Neural crest cell (in vitro differentiated cells): ENCODE data around the gene GALR3. TPM values are rescaled to one million over a fixed set of nuclear protein-coding genes. Genes with fewer than 3 reads are reported as not detected.

Experiments
- DNase-seq: peaks from one replicate; pipeline ENCODE4 v3.0.0; 2021; ENCODE audit warnings: low read depth, mixed read lengths, low spot score
- H3K27ac Mint-ChIP-seq: one replicate; pipeline ENCODE4 v1.8.0; 2021; ENCODE audit warnings: mild to moderate bottlenecking, mixed read lengths; ENCODE audit not compliant: unreplicated experiment
- H3K27me3 Mint-ChIP-seq: 2 replicates; pipeline ENCODE4 v1.8.0; 2021; ENCODE audit warnings: low read depth, mild to moderate bottlenecking, mixed read lengths
- H3K36me3 Mint-ChIP-seq: 2 replicates; pipeline ENCODE4 v1.8.0; 2021; ENCODE audit warnings: low read depth, mild to moderate bottlenecking, mixed read lengths
- H3K4me1 Mint-ChIP-seq: 2 replicates; pipeline ENCODE4 v1.8.0; 2021; ENCODE audit warnings: mixed read lengths
- H3K4me3 Mint-ChIP-seq: one replicate; pipeline ENCODE4 v1.8.0; 2021; ENCODE audit warnings: mild to moderate bottlenecking, mixed read lengths
- H3K9me3 Mint-ChIP-seq: 2 replicates; pipeline ENCODE4 v1.8.0; 2021; ENCODE audit warnings: mixed read lengths
- total RNA-seq: library from RNA; stranded (reverse); gene quantifications from 2 replicates; pipeline ENCODE4 v1.2.1, GENCODE V29; 2021
- TF ChIP-seq, protein P1 (sequence below): fragments of 200-600 bp; sonication (generic); conservative IDR thresholded peaks from 2 replicates; pipeline ENCODE4 v1.5.0; 2021; ENCODE audit warnings: antibody characterized with exemption, mild to moderate bottlenecking

GALR3 gene
- total RNA-seq, 1 donor from 2014 or later: 0.49 TPM

DNA sequence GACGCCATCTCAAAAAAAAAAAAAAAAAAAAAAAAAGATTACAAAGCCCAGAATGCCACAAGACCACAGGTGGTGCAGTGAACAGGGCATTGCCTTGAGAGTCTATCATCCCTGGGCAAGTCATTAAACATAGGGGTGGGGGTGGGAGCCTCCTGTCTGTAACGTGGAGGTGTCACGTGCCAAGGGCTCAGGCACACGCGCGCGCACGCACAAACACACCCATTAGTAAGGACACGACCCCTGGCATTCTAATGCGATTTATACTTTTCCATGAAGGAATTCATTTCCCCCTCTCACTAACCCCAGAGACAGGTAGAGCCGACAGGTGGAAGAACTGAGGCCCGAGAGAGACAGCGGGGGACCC lies 21.3 kb upstream of the GALR3 start:
- TF ChIP-seq, protein P1, sequence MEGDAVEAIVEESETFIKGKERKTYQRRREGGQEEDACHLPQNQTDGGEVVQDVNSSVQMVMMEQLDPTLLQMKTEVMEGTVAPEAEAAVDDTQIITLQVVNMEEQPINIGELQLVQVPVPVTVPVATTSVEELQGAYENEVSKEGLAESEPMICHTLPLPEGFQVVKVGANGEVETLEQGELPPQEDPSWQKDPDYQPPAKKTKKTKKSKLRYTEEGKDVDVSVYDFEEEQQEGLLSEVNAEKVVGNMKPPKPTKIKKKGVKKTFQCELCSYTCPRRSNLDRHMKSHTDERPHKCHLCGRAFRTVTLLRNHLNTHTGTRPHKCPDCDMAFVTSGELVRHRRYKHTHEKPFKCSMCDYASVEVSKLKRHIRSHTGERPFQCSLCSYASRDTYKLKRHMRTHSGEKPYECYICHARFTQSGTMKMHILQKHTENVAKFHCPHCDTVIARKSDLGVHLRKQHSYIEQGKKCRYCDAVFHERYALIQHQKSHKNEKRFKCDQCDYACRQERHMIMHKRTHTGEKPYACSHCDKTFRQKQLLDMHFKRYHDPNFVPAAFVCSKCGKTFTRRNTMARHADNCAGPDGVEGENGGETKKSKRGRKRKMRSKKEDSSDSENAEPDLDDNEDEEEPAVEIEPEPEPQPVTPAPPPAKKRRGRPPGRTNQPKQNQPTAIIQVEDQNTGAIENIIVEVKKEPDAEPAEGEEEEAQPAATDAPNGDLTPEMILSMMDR: peak; percentile 27
- Mint-ChIP-seq H3K4me1 (peaks cover 39% of the 10 kb centered on the region), H3K27me3 (peaks cover 11% of the 10 kb centered on the region), H3K27ac (peak overlapping the region; percentile 32), H3K4me3 (peak overlapping the region; percentile 88), H3K9me3 (no peaks in the 10 kb centered on the region), H3K36me3 (no peaks in the 10 kb centered on the region)
- DNase-seq: no peak

DNA sequence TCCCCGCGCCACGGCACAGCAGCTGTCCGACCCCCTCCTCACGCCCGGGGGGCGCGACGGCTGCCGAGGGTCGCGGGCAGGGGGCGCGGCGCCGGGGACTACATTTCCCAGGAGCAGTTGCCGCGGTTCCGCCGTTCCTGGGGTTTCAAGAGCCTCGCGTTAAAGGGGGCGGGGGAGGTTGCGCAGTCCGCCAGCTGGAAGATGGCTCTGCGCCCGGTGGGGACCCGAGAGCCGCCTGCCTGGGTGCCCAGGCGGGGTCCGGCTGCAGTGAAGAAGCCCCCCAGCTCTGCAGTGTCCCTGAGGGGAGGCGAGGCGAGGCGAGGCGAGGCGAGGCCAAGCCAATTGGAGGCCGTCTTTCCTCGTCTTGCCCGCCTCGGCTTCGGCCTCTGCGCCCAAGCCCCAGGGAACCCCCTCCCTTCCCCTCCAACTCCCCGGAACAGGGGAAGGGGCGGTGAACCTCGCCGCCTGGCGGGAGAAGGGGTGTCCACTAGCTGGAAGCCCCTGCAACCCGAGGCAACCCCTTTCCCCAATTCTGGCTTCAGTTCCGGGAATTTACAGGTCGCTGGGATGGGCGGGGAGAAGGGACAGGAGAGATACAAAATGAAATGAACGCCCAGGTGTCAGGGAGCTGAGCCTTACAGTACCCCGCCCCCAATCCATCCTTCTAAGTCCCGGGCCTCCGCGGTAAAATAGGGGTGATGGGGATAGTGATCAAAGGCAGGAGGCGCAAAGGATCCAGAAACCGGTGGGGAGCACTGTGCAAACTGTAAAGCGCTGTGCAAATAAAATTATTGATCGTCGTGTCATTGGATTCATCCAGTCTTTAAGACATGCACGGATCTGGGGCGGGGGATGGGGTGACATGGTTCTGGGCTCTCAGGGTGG lies 20.6 kb upstream of the GALR3 start:
- Mint-ChIP-seq H3K27me3 (peaks cover 11% of the 10 kb centered on the region), H3K4me1 (peaks cover 46% of the 10 kb centered on the region), H3K36me3 (no peaks in the 10 kb centered on the region), H3K27ac (peak overlapping the region; percentile 81), H3K4me3 (peak overlapping the region; percentile 88), H3K9me3 (no peaks in the 10 kb centered on the region)
- DNase-seq: peak; percentile 66
- TF ChIP-seq, protein P1: no peak

DNA sequence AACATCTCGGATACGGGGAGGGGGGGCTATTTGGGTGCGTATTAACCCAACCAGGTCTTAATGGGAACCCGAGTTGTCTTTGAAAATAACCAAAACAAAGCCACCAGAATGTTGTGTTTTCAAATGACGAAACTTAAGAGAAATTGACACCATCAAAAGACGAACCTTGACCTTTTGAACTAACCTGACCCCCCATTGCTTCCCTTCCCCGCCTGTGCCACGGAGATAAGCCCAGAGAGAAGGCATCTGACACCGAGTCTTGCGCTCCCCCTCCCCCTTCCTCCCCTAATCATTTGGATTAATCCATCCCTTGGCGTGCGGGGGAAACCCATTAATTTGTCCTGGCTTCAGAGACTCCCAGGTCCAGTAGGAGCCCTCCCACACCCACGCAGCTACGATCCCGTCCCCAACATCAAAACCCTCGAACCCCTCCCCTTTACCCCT lies 20.0 kb upstream of the GALR3 start:
- peaks cover 11% of the 10 kb centered on the region for H3K27me3 Mint-ChIP-seq
- H3K27ac Mint-ChIP-seq: peak overlapping the region; percentile 97
- TF ChIP-seq, protein P1: no peak
- peak overlapping the region; percentile 88 for H3K4me3 Mint-ChIP-seq
- no peak for DNase-seq
- H3K9me3 Mint-ChIP-seq: no peaks in the 10 kb centered on the region
- H3K36me3 Mint-ChIP-seq: no peaks in the 10 kb centered on the region
- peaks cover 48% of the 10 kb centered on the region for H3K4me1 Mint-ChIP-seq

DNA sequence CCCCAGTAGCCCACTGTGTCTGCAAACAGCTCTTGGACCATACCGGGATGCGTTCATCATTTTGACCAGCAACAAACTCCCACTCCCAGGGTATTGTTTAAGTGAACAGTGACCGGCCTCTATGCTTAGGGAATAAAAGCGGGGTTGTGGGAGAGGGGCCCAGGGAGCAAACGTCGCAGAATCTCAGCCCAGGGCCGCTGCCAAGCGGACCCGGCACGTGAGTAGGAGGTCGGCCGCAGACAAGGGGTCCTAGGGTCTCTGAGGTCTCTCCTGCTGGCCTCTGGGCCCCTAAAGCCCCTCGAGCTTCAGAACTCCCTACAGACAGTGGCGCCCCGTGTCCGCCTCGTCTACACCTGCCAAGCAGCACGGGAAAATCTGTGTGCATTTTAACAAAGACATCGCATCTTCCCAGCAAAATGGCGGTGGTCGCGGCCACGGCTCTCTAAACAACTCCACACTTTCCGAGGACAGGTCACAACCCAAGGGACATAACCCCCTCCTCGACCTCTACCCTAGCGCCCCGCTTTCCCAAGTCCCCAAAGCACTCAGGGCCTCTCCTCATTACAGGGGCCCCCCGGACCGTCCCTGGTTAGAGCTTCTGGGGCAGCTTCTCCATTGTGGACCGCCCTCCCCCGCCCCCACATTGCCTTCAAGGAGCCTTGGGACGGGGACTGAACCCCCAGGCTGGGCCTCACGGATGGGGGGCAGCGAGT lies 19.4 kb upstream of the GALR3 start:
- DNase-seq: no peak
- H3K36me3 Mint-ChIP-seq: no peaks in the 10 kb centered on the region
- H3K4me1 Mint-ChIP-seq: peaks cover 54% of the 10 kb centered on the region
- TF ChIP-seq, protein P1: no peak
- peak overlapping the region; percentile 88 for H3K4me3 Mint-ChIP-seq
- peaks cover 11% of the 10 kb centered on the region for H3K27me3 Mint-ChIP-seq
- no peaks in the 10 kb centered on the region for H3K9me3 Mint-ChIP-seq
- H3K27ac Mint-ChIP-seq: peak overlapping the region; percentile 97

DNA sequence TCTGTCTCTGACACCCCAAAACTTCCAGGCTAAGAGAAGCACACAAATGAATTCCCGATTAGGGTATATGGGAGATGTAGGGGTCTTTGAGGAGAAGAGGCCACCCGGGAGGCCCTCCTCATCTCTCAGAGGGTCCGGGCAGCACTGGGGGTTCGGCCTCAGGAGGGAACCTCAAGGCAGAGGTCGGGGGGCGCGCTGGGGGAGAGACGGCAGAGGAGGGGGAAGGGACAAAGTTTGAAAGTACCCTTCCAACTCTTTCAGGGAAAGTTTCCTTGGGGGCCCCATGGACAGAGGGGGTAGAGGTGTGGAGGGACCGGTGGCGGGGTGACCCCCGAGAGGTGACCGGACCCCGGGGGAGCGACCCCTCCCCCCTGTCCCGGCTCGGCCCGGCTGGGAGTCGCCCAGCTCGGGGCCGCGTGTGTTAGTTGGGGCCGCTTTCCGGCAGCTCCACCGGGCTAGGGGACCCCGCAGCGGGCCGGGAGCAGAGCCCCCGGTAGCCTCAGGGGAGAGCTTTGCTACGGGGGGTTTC lies 18.8 kb upstream of the GALR3 start:
- Mint-ChIP-seq H3K4me3 (peak overlapping the region; percentile 88), H3K9me3 (no peaks in the 10 kb centered on the region), H3K27me3 (peaks cover 11% of the 10 kb centered on the region), H3K27ac (peak overlapping the region; percentile 97), H3K36me3 (no peaks in the 10 kb centered on the region), H3K4me1 (peaks cover 59% of the 10 kb centered on the region)
- DNase-seq: no peak
- TF ChIP-seq, protein P1: no peak
